Posterior vena cava (tissue), 2 donors: ENCODE results near the gene ADRM1. TPM values are rescaled to one million over a fixed set of nuclear protein-coding genes. Genes with fewer than 3 reads are reported as not detected.

Experiments used
- DNase-seq: peaks from one replicate; pipeline ENCODE4 v3.0.0-alpha.2; 2020; ENCODE audit warnings: low spot score
- intact Hi-C, 2 donors: fragments of 100-400 bp; cut with DNase I; formaldehyde crosslinking; loops; one replicate each; pipeline versions ENCODE4 v1.14.1 to v1.14.2; 2022 to 2023
- total RNA-seq, 2 donors: library from RNA; stranded (reverse); fragmentation: NEBNext Ultra II Directional; extraction: Animal tissue kit (Norgen Biotek cat#: 25700); gene quantifications; one replicate each; pipeline ENCODE4 v1.2.1, GENCODE V29; 2021
- donor health status: DM: yes; HTN: yes; CAD: no.
- donor health status: DM: yes; HTN: yes; CAD: no.

The ADRM1 gene
- total RNA-seq, 2 donors from 2014 or later, result 60.9 to 70.3 TPM

DNA sequence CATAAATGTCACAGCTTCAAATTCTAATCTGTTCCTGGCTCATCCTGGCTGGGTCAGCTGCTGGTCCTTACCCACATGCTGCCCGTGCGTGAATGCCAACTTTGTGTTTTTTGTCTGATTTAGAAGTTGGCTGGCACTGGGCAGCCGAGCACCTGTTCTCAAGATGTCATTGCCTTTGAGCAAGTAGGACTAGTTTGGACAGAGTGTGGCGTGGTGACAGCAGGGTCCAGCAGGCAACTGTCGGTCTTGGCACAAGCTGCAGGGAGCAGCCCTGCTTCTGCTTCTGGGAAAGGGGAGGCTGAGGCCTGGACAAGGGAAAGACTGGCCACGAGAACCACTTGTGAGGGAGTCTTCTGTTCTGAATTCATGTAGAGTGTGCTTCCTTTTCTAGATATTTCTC, 26.4 kb upstream of the ADRM1 start:
- intact Hi-C loops, result no loop called here
- DNase-seq, result no peak

DNA sequence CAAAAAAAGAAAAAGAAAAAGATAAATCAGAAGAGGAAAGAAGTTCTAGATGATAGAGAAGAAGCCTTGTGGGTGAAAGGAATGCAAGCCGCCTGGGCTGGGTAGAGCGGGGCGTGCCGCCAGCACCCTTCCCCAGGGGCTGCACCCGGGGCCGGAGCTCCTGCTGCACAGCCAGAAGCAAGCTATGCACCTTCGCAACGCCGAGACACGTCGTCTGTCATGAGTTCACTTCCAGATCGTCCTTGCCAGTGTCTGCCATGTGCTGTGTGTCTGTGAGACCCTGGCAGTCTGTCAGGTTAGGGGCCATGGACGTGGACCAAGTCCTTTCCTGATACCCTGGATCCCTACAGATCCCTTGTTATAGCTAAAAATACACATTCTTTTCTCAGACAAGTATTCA, 25.5 kb upstream of the ADRM1 start:
- no peak for DNase-seq
- intact Hi-C loops, result no loop called here

DNA sequence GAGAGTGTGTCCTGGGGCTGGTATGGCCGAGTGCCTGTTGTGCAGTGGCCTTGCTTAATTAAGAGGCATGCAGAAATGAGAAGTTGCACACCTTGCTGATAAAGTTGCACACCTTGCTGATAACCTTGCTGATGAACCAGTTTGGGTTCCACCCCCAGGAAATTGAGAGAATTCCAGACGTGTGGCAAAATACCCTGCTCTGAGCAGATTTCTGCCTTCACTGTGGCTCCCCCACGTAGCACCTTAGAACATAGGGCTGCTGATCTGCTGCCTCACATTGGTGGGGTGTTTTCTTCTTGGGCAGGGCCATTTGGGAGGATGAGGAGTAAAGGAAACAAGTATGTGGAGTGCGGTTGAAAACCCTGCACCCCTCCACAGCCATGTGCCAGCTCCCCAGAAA, 22.5 kb upstream of the ADRM1 start:
- intact Hi-C loops, result no loop called here
- DNase-seq, result no peak

DNA sequence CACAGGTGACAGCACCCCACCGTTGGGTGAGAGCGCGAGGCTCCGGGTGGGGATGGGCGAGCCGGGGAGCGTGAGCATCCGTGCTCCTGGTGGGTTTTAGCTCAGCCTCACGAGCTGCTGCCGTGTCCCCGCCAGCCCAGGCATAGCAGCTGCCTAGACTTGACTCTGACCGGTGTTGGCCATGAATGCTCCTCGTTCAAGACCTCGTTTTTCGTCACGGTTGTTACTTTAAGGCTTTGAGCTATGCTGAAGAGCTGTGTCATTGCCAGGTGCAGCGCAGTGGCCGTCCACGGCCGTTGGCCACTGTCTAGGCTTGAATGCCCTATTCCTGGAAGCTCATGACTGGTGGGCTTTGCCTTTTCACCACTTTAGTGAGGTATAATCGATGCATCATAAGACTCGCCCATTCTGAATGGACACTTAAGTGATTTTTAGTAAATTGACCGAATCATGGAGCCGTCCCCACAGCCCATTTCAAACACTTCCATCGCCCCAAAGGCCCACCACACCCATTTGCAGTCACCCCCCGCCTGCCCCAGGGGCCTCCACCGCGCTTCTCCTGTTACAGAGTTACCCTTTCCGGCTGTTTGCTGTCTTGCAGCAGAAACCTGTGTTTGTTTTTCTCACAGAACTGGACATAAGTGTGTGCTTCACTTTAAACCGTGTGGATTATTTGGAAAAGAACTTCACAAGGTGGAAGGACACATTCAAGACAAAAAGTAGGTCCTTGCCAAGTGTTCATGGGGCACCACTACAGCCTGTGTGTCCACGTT, 21.4 kb upstream of the ADRM1 start:
- no peak for DNase-seq
- intact Hi-C loops, result no loop called here

DNA sequence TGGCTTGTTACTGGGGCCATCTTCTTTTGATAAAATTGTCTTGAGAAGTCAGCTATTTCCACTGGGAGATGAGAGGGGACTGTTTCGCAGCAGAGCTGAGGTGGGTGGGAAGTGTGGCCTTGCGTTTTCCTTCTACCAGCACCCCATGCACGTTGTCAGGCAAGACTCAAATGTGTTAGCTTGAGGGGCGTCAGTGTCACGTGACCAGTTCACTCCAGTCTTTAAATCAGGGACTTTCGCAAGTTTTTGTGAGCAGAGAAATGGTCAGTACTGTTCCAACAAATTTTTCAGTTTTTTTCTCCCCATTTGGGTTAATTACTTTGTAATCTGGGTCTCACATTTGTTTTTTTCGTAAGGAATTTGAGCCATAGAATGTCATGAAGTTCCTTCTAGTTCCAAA, 20.7 kb upstream of the ADRM1 start:
- intact Hi-C loops, result no loop called here

DNA sequence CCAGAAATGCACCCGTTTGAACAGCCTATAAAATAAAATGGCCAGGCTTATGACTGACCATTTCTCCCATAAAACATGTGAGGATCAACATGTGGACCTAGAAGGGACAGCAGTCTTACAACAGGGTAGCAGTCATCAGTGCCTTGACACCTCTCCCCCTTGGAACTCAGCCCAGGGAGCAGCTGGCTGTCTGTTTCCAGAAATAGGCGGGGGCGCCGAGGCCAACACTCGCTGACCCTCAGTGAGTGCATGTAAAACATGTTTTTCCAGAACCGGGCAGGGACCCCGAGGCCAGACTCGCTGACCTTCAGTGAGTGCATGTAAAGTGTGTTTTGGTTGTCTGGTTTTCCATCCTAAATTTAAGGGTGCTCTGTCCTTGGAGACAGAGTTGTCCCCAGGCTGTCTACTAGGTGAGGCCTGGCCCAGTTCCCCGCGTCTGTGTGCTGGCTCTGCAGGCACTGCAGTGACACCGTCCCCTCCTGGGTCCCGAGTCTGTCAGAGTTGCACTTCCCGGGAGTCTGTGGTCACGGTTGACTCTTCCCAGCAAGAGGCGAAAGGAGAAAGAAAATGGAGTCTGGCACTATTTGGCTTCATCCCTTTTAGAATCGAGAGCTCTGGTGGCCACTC, 19.8 kb upstream of the ADRM1 start:
- DNase-seq, result no peak
- intact Hi-C loops, result no loop called here

More for the DNA sequence above, 20.7 kb upstream of the ADRM1 start:
- no peak for DNase-seq

DNA sequence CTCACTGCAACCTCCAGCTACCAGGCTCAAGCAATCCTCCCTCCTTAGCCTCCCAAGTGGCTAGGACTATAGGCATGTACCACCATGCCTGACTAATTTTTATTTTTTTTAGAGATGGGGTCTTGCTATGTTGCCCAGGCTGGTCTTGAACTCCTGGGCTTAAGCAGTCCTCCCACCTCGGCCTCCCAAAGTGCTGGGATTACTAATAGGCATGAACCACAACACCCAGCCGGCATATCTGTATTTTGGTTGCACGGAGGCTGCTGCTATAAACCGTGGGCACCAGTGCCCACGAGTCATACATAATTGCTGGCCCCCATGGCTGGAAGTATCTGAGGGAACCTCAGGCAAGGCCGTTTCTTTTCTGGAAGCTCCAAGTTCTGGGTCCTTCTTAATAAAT, 18.3 kb upstream of the ADRM1 start:
- intact Hi-C loops, result no loop called here
- no peak for DNase-seq

DNA sequence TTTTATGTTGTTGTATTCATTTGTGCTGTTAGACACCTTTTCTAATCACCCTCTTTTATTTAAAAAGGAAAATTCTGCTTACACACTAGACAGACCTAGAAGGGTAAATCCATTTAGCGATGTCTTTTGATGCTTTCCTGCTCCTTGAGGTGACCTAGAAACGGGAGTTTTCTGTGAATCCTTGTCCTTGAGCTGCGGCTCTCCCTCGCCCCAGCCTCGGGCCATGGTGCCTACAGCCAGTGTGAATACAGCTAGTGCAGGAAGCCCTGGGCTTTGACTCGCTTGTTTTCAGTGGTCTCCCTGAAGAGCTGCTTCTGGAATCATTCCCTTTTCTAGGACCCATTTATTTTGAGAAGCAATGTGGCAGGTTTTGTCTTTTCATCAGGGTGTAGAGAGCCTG, 17.6 kb upstream of the ADRM1 start:
- no peak for DNase-seq
- intact Hi-C loops, result no loop called here

DNA sequence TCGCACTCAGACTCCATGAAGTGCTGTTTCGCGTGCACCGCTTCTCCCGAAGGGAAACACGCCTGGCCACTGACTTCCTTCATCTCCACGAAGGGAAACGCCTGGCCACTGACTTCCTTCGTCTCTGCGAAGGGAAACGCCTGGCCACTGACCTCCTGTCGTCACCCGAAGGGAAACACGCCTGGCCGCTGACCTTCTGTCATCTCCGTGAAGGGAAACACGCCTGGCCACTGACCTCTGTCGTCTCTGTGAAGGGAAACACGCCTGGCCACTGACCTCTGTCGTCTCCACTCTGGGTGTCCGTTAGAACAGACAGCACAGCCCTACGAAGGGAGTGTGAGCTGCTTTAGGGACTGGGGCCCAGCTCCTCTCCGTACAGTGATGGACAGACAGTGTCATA, 17.1 kb upstream of the ADRM1 start:
- no peak for DNase-seq
- intact Hi-C loops, result no loop called here

DNA sequence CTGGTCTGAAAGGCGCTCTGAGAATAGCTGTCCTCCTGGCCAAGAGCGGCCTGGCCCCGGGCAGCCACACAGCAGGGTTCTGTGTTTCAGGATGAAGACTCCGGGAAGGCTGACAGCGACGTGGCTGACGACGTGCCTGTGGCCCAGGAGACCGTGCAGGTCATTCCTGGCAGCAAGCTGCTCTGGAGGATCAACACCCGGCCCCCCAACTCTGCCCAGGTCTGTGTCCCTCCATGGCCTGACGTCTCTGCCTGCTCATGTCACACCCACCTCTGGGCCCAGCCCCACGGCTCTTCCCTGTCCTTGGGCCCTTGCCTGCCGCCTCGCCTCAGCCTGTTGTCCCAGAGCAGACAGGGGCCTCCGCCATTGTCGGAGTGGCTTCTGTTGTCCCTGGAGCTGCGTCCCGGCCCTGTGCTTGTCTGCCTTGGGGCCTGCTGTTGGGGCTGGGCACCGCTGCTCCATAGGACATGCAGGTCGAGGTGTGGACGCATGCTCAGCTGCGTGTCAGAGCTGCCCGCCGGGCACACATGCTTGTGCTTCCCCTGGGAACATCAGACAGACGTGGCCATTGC, 16.2 kb upstream of the ADRM1 start:
- no peak for DNase-seq
- intact Hi-C loops, result no loop called here

DNA sequence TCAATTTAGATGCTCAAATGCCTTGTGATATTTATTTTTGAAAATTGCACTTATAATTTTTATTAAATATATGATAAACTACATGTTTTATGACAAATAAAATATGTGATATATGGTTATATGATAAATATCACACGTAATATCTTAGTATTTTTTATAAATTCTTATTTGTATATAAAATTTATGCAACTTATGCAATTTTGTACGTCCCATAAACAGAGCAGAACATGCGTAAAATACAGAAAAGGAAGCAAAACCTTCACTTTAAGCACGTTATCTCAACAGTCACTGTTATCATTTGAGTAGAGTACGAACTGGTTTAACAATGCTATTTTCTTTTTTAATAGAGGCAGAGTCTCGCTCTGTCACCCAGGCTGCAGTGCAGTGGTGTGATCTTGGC, 15.7 kb upstream of the ADRM1 start:
- DNase-seq, result no peak
- intact Hi-C loops, result no loop called here

DNA sequence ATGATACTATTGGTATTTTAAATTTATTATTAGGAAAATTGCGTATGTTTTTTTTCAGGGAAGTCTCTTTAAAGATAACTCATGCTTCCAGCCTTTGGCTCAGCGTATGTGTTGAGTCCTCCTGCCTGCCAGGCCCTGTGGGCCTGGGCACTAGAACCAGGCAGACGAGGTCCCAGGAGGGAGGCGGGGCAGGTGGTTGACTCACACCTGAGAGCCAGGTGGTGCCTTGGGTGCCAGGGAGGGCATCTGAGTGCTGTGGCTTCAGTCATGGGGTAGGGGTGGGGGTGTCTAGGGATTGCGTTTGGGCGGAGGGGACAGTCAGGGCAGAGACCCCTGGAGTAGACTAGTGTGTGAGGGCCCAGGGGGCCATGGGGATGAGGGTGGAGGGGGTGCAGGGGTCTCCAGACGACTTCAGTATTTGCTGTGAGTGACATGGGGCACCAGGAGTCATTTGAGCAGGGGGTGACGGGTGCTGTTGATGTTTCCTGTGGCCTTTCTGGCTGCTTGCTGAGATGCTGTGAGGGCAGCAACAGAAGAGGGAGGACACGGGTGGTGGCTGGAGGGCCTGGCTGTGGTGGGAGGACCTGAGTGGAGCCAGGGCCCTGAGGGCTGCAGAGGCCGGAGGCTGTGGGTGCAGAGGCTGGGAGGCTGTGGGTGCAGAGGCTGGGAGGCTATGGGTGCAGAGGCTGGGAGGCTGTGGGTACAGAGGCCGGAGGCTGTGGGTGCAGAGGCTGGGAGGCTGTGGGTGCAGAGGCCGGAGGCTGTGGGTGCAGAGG, 14.8 kb upstream of the ADRM1 start:
- DNase-seq, result no peak
- intact Hi-C loops, result no loop called here

DNA sequence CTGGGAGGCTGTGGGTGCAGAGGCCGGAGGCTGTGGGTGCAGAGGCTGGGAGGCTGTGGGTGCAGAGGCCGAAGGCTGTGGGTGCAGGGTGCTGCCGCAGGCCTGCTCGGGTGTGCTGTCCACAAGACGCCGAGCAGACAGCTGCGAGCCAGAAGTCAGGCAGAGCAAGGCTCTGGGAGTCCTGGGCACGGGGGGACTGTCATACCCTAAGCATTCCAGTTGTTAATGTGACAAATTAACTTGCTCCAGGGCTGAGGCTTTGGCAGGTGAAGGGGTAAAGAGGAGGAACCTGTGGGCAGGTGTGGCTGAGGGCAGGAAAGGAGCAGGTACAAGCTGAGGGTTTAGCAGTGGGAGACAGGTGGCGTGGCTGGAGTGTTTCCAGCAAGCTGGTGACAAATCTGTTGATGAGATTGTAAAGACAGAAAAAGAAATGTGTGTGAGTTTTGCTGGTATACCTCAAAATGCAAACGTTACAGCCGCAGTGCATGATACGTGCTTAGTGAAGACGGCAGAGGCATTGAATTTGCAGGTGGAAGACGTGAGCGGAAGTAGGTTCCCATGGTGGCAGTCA, 14.2 kb upstream of the ADRM1 start:
- intact Hi-C loops, result no loop called here
- no peak for DNase-seq

DNA sequence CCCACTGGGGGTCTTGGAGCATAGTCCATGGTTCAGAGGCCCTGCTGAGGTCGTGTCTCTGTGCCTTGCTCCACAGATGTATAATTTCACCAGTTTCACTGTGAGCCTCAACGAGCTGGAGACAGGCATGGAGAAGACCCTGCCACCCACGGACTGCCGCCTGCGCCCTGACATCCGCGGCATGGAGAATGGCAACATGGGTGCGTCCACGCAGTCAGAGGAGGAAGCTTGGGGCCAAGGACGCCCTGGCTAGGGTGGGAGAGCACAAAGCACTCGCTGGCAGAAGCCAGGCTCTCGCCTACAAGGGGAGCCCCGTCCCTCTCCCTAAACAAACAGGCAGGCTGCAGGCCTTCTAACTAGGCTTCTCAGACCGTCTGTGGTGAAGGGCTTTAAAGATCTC, 13.7 kb upstream of the ADRM1 start:
- intact Hi-C loops, result no loop called here
- no peak for DNase-seq

DNA sequence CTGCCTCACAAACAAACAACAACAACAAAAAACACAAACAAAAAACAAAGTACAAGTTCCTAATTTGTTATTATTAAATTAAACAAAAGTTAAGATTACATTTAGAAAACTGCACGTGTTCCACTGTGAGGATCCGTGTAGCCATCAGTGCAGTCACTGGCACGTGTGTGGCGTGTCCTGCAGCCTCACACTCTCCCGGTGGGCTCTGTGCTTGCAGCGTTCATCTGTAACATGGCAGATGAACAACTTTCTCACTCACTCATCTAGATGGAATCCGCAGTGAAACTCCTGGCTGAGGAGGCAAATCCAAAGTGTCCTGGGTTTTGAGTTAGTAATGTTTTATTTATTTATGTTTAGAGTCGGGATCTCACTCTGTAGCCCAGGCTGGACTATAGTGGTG, 12.9 kb upstream of the ADRM1 start:
- no peak for DNase-seq
- intact Hi-C loops, result no loop called here

DNA sequence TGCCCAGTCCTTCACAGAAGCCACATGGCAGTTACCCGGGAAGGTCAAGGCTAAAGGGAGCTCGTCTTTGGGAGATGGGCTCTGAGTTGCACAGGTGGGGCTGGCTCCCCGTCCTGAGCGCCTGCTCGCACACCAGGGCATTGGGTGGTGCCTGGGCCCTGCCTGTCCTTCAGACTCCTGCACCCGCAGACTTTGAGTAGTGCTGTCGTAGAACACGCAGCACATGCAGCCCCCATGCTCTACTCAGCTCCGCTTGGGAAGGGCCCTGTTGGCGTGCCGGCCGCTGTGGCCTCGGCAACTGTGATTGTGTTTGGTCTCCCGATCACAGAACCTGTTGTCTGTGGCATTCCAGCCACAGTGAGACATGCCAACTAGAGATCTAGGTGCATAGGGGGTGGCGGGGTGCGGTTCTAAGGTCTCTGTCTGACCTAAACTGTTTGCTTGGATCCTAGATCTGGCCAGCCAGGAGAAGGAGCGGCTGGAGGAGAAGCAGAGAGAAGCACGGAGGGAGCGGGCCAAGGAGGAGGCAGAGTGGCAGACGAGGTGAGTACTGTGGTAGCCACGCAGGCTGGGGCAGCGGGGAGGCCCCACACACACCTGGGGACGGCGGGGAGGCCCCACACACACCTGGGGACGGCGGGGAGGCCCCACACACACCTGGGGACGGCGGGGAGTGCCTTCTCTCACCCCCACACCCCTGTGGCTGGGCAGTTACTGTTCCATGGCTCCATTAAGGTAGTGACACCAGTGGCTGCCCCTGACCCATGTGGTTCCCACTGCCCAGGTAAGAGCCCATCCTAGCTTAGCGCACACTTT, 11.3 kb upstream of the ADRM1 start:
- intact Hi-C loops, result loop anchor here in 1 of 2 donors (1.0 kb wide), 1 partner anchor 39 kb away; no protein-coding TSS in a partner anchor
- DNase-seq, result no peak

DNA sequence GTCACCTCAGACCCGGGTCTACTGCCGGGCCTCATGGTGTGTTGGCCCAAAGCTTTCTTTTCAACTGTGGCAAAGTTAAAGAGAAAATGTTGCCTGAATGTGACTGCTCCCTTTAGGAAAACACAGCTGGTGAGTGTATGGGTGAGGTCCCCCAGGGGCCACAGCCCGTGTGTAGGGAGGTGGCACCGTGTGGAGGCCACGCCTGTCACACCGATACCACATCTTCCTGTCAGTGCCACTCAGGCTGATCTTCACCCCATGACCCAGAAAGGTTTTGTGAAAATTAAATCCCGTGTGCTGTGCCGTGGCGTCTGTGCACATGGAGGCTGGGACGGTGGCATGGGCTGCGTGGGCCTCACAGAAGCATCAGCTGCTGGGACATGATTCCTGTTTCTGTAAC, 10.7 kb upstream of the ADRM1 start:
- no peak for DNase-seq
- intact Hi-C loops, result no loop called here

DNA sequence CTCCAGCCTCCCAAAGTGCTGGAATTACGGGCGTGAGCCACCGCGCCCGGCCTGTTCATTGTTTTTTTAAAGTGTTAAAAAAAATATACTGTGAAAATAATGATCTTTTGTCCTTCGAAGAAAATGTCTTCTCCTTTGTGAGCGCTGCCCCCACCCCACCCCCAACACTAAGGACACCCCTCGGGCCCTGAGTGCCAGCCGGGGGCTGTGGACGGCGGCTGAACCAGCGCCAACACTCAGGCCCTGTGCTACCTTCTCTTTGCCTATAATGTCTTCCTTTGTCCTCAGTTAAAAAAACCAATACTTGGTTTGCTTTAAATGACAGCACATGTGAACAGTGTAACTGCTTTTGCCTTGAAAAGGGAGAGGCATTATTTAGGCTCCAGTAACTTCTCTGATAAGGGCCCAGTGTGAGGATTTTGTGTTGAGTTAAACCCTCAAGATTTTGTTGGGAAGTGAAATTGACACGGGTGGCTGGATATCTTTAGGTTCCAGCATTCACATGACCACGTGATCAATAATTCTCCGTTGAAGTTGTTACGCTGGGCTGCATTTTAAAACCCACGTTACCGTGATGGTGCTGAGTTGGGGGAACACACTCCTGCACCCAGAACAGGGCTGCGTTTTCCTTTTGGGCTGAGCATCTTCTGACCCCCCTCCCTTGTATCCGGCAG, 9.5 kb upstream of the ADRM1 start:
- DNase-seq, result no peak
- intact Hi-C loops, result no loop called here

DNA sequence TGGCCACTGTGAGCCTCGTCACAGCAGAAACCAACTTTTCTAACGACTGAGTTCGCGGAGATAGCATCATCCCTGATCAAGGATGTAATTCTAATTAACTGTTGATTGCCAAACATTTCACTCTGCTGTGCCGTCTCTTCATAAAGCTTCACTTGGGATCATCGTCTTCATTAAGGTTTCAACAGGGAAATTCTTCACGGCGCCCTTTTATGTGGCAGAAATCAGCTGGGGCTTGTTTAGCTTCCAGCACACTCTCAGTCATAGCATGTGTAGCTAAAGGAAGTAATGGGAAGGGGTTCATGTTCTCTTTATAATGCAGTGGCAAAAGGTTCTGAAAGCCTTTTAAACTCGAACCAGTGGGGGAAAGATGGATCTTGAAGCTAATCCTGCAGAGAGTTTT, 8.9 kb upstream of the ADRM1 start:
- intact Hi-C loops, result no loop called here

More for the DNA sequence above, 8.9 kb upstream of the ADRM1 start:
- DNase-seq, result no peak
